Pulmonary artery endothelial cell (primary cell): ENCODE results near the gene FKBP15. TPM values are rescaled to one million over a fixed set of nuclear protein-coding genes. Genes with fewer than 3 reads are reported as not detected.
A peak's percentile ranks its signal among the peaks of the same experiment; 100 is the strongest.
"Not testable (repeated sequence)": the region's sequence is repeated elsewhere in the genome, so short reads cannot be mapped to it uniquely, and the experiment has no call there.

ENCODE experiments used
- DNase-seq: peaks from one replicate; pipeline ENCODE4 v3.0.0-alpha.2; 2011; ENCODE audit warnings: low read depth, low spot score
- total RNA-seq: library from RNA; depleted of rRNA; stranded (reverse); fragments of >200 nt; gene quantifications from 2 replicates; pipeline ENCODE4 v1.2.3, GENCODE V29; 2014

Gene FKBP15
- total RNA-seq, 1 donor from 2014 or later: 16.6 TPM

DNA sequence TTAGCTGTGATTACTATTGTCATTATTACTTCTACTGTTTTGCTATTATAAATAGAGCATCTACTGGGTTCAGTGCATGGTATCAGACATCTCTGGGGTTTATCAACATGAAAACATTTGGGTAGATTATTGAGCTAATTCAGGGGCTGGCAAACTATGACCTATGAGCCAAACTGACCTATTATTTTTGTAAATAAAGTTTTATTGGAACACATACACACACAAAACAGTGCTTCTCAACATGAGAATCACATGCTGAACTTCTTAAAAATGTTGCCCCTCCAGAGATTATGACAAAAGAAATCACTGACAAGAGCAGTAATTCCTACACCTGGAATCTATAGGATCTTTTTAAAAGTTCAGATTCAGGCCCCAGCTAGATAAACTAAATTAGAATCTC, 39.9 kb downstream of the FKBP15 start:
- DNase-seq: no peak

DNA sequence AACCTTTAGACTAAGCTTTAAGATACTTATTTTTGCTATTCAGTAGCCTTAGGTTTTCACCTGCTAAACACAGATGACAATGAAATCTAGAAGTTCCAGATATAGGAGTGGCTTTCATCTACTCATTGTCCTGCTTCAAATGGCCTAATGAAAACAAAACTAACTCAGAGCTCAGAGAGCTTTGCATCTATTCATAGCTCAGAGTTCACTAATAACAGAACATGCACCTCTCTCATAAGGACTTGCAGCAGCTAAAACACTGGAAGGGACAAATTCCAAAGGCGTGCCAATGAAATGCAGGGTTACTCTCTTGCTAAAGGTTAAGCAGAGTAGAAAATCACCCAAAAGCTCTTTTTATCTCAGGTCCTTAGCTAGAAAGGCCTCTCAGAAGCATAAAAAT, 41.2 kb downstream of the FKBP15 start:
- DNase-seq: no peak

GRCh38 chr9:113178087-113178486, 43.0 kb downstream of the FKBP15 start:
- no peak for DNase-seq

GRCh38 chr9:113177251-113177650, 43.8 kb downstream of the FKBP15 start:
- DNase-seq: no peak

DNA sequence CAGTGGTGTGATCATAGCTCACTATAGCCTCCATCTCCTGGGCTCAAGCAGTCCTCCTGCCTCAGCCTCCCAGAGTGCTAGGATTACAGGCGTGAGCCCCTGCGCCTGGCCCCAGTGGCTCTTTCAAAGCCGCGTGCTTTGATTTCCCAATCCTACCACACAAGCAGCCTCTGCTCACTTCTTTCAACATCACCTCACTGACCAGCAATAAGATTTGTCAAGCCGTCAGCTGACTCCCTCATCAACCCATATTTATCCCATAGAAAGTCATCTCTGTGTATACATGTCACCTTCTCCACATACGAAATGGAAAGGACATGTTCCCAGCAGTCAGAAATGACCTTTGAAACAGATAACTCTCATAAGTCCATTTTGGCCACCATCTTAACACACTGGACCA, 44.3 kb downstream of the FKBP15 start:
- no peak for DNase-seq

GRCh38 chr9:113173341-113173740, 47.7 kb downstream of the FKBP15 start:
- no peak for DNase-seq

DNA sequence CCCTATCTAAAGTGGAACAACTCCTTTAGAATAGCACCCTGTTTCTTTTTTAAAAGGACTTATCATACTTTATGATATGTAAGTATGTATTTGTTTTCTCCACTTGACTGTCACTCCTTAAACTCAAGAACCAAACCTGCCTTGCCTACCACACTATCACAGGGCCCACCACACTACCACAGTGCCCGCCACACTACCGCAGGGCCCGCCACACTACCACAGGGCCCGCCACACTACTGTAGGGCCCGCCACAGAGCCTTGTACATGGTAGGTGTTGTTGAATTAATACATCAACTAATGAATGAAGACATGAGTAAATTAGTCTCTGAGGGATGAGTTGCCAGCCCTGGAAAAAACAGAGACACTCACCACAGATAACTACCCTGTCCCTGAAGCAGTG, 52.3 kb downstream of the FKBP15 start:
- no peak for DNase-seq

GRCh38 chr9:113166039-113166438, 55.0 kb downstream of the FKBP15 start:
- DNase-seq: no peak

- no peak for DNase-seq
Observed at GRCh38 chr9:113164536-113165300, 56.4 kb downstream of the FKBP15 start.

- DNase-seq: no peak
Observed at GRCh38 chr9:113163001-113163400, 58.1 kb downstream of the FKBP15 start.

DNA sequence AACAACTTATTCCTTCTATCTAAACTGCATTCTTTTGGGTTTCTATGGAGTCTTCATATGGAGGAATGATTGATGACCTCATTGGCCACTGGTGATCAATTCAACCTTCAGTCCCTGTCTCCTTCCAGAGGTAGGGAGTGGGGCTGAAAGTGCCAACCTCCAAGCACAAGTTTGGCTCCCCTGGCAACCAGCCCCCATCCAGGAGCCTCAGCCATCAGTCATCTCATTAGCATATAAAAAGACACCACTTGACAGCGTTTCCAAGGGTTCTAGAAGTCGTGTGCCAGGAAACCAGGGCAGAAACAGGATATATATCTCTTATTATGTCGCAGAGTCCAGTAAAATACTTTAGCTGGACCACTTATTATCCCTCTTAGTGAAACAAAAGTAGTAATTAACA, 60.5 kb downstream of the FKBP15 start:
- no peak for DNase-seq

DNA sequence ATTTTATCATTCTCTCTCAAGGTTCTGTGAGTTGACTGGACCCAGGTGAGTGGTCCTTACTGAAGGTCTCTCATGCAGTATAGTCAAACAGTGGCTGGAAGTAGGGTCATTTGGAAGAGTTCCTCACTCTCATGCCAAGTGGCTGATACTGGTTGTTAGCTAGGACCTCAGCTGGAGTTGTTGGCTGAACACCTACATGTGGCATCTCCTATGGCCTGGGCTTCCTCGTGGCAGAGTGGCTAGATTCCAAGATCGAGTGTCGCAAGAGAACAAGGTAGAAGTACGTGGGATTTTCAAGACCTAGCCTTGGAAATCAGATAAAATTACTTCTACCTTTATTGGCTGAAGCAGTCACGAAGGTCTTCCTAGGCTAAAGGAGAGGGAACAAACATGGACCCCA, 62.6 kb downstream of the FKBP15 start:
- no peak for DNase-seq

DNA sequence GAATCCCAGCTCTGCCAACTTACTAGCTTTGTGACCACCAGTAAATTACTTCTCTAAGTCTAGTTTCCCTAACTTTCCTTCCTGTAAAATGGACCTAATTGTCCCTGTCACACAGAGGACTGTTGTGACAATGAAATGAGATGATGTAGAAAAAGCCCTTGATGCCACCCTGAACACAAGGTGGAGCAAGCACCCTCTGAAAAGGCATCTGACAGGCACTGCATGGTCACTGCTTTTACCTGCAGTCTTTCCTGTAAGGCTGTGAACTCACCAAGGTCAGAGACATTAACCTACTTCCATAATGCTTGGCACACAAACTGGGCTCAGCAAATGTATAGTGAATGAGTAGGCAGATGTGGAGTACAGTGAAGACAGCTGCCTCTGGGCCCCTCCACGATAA, 64.2 kb downstream of the FKBP15 start:
- no peak for DNase-seq

- no peak for DNase-seq
Observed at GRCh38 chr9:113155911-113156588, 65.0 kb downstream of the FKBP15 start.

DNA sequence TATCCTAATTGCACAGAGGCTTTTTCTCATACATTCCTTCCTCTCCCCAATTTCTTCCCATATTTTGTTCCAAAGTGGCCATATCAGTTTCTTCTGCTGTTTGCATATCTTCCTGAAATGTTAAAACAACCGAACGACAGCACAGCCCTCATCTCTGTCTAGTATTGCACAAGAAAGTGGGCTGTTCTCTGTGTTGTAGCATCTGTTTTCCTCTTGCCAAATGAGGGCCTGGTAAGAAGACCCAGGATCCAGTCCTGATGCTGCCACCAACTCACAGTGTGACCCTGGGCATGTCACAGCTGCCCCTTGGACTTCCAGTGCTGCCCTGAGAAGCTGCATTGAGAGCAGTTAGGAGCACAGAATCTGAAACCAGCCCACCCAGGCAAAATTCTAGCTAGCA, 66.1 kb downstream of the FKBP15 start:
- no peak for DNase-seq

DNA sequence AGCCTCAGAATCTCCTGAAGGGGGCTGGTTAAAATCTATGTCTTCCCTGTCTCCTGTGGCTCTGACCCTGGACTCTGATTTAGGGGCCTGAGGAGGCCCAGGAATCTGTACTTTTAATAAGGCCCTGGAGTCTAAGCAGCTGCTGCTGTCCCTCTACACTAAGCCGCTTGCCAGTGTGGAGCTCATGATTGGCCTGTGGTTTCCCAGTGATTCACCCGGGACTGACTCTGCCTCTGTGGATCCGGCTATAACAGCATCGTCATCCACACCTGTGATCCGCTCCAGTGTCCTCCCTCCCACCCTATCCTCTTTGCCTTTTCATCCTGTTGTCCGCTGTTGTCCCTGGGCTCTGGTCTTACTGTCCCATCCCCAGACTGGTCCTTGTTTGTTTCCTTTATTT, 66.6 kb downstream of the FKBP15 start:
- no peak for DNase-seq

GRCh38 chr9:113153599-113153998, 67.5 kb downstream of the FKBP15 start:
- DNase-seq: no peak

DNA sequence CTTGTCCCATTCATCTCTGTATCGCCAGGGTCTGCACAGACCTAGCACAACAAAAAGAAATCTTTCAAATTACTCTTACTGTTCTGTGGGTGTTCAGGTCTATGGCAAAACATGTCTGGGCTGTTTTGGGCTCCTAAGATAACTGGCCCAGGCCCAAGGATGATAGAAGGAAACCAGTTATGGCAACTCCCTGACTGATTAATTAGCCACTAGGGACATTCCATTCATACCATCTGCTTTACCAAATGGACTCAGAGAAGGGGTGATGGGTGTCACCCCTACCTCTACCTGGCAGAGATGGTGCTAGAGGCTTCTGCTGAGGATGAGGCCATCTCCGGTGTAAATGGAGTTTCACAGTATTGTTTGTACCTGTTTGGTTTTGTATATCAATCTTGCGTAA, 68.4 kb downstream of the FKBP15 start:
- no peak for DNase-seq

DNA sequence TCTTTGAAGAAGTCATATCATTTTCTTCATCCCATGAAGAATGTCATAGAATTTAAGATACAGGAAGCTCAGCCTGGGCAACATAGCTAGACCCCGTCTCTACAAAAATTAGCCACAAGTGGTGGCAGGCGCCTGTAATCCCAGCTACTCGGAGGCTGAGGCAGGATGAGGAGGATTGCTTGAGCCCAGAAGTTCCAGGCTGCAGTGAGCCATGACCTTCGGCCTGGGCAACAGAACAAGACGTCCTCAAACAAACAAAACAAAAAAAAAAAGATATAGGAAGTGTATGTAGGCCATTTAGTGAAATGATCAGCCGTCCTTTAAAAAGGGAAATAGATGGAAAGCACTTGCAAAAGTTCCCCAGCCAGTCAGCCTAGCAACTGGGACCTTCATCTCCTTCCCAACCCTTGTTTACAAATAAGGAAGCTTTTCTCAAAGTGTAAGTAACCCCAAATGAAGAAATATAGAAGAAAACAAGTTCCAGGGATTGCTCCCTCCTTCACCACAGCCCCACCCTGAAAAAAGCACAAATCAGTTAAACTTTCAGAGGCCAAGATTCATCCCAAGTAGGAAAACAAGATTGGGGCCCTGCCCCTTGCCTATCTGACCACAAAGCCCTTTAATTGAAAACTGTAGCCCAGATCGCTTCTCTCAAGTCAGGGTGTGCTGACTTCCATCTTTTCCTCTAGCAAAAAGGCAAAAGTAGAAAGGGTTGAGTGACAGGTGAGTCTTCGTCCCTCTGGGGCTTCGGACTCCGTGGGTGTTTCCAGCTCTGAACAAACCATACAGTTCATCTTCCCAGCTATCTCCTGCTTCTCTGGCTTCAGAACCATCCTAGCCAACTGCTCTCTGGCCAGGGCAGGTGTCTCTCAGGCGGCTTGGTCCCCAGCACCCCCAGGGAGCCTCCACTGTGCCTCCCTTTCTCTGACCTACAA, 69.1 kb downstream of the FKBP15 start:
- DNase-seq: no peak

DNA sequence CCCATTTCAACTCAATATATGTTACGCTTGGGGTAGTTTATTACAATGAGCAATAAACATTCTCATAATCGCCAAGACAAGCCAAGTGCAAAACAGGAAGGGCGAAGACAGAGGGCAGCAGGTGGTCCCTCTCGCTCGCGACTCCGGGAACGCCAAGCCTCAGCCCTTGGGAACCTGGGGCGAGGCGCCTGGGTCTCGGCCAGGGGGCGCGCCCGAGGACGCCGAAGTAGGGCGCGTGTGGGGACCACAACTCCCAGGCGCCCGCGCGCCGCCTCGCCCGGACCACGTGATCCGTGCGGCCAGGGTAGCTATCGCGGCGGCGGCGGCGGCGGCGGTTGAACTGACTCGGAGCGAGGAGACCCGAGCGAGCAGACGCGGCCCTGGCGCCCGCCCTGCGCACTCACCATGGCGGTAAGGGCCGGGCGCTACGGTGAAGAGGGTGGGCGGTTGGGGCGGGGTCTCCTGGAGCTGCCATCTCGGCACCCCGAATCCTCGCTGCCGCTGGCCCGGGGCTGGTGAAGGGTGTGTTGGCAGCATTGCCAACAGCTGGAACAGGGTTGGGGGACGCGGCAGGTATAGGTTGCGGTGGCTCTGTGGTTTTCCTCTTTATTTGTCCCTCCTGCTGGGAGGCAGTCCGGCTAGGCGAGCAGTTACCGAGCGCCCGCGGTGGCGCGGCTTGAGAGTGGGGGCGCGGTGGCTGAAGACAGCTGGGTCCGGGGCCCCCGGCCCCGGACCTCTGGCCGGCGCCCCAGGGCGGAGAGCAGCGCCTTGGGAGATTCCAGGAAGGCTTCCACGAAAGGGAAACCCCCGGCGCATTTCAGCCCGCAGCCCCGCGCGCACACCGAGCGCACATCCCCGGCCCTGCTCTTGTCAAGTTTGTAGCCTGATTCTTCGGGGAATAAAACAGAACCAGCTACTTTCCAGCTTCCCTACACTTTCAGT, 70.1 kb downstream of the FKBP15 start, which contains the start of gene SLC31A2:
Gene SLC31A2, plus strand, starts transcription at position 338 of the 942 bp plus-strand sequence. Its CDS starts 68 bp downstream, at position 406.
- peak; percentile 44 for DNase-seq

- DNase-seq: not testable (repeated sequence)
Observed at GRCh38 chr9:113149561-113149960, 71.5 kb downstream of the FKBP15 start.
